NCI-H748 treated with DMSO at 0.1 percent for 48 hours (cell line): Measurements from ENCODE around the gene CYP26B1.

Experiments used
- DNase-seq: peaks from one replicate; lab custom pipeline; 2025; lab: John Stamatoyannopoulos, UW

CYP26B1 gene

DNA sequence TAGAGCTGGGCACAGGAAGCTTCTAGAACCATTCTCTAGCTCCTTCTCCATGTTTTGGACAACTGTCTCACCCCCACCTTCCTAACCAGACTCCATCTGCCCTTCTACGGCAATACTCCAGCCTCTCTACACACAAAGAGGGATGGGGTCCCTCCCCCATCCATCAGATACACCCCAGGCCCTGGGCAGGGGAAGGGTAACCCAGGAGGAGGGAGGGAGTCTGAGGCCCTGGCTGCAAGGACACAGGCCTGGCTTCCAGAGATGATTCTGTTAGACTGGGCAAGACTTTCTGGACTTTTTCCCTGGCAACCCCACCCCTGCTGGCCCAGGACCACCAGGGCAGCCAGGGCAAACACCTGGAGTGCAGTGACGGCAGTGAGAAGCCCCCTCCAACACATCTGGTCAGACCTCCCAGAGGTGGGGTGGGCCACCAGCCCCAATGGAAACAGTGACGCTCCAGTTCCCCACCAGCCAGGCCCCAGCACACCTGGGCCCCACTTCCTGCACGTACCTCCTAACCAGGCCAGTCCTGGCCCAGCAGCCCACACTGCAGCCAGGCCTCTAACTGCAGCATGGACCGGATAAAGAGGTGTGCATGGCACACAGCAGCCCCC, 6.5 kb downstream of the CYP26B1 start:
- no peak for DNase-seq

DNA sequence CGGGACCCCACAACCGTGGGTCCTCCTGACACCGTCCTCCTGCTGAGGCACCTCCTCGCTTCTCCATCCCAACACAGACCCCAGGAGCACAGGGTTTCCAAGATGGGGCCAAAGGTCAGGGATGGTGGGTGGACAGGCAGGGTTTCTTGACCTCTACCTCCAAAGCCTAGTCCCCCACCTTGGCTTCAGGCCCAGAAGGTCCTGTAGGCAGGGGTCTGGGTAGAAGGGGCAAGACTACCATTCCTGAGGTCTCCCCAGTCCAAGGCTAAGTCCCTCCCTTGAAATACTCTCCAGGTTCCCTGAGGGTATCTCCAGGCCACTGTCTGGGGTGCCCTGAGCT, 7.1 kb downstream of the CYP26B1 start:
- DNase-seq = no peak

DNA sequence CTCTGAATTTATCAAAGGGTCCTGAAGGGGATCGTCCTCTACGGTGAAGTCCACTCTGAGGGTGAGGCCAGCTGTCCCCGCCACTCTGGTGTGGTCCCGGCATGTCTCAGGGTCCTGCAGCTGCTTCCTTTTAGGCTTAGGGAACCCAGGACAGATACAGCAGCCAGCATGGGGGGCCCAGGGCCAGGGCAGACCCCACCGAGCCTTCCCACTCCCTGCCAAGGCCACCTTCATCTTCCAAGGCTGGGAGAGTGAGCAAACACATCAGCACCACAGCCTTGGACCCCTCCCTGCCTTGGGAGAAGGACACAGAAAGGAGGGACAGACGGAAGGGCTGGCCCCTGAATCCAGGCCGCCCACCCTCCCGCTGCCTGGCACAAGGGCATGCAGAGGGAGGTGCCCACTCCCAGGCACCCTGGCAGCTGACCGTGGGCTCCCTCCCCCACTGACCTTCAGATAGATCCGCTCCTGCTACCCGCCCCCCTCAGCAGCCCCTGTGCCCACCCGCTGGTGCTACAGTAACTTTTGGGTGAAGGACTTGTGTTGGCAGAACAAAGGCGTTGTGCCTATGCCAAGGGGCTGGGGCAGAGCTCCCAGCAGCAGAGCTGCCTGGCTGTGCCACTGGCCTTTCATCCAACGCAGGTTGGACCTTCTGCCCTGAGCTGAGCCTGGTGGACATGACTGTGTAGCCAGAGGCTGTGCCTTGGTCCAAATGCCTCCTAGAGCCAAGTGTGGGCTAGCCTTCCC, 7.6 kb downstream of the CYP26B1 start:
- DNase-seq = no peak

DNA sequence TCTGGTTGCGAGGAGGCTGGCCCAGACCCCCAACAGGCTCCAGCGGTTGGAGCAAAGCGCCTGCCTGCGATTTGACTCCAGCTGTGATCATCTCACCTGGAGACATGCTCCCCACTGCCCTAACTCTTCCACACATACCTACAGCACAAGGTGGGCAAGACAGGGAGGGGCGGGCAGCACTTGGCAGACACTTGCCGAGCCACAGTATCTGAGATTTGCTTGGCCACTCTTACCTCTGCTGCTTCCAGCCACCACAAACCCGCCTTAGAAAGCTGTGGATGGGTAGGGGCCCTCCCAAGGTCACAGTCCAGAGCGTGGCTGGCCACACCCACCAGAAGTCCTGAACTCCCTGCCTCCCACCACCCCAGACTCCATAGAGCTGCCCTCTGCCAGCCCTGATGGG, 8.2 kb downstream of the CYP26B1 start:
- no peak for DNase-seq

DNA sequence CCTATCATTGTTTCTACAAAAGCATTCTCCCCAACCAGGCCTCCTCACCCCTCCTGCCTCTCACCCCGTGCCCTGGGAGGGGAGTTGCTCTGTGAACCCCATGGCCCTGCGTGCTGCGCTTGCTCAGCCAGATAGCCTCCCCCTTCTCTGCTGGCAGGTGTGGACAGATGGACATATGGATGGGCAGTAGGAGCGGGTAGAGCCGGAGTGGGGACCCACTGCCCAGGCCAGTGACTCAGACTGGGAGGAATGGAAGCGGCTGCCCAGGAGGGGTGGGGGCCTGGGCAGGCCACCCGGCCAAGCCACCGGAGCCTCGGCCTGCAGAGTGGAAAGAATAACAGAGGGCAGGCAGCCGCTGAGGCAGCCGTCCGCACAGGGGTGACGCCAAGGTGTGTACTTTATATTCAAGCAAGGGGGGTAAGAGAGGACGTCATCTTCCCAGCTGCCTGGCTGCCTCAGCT, 8.7 kb downstream of the CYP26B1 start:
- DNase-seq = no peak

DNA sequence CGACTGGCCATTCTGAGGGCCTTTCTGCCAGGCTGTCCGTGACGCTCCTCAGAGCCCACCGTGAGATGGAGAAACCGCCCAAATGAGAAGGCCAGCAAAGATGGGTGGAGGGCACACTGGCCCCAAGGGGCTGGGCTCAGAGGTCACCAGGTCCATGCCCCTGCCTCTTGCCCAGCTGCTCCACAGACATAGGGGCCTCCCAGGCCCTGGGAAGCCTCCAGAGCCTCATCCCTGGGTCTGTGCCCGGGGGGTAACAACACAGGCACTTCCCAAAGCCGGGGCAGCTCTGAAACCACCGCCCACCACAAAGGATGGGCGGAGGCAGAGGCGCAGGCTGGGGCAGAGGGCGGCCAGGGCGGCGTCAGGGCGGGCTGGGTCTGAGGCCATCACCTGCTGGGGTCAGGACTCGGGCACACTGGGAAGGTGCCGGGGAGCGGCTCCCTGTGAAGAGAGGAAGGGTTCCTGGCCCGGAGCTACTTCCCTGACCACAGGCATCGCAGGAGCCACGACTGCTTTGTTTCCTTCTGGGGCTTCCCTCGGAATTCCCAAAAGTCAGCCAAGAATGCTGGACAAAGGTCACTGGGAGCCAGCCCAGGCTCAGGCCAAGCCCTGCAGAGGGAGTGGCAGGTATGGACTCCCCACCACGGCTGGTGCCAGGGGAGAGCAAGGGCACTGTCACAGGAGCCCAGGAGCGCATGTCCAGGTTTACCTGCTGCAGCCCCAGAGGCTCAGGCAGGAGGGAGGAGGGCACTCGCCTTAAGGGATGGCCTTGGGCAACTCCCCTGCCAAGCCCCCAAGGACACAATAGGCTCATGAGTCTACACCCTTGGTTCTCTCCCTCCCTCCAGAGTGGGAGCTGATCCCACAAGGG, 9.4 kb downstream of the CYP26B1 start:
- DNase-seq = no peak

DNA sequence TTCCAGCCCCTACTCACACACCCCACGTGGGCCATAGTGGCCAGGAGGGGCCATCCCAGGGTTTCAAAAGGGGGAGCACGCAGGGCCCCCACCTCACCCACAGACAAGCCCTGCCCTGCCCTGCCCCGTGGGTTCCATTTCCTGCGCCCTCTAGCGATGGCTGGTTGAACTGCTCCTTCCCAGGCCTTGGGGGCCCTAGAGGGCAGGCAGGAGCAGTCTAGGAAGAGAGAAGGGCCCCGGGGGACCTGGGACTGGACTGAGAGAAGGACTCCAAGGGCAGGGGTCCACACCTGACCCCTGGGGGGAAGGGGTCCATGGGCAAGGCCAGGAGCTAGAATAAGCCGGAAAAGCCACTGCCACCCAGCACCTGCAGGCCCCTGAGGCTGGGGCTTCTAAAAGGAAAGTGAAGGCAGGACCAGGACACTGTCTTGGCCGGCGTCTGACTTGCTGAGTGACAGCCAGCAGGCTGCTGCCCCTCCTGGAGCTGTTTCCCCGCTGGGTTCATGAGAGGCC, 10.1 kb downstream of the CYP26B1 start:
- no peak for DNase-seq

DNA sequence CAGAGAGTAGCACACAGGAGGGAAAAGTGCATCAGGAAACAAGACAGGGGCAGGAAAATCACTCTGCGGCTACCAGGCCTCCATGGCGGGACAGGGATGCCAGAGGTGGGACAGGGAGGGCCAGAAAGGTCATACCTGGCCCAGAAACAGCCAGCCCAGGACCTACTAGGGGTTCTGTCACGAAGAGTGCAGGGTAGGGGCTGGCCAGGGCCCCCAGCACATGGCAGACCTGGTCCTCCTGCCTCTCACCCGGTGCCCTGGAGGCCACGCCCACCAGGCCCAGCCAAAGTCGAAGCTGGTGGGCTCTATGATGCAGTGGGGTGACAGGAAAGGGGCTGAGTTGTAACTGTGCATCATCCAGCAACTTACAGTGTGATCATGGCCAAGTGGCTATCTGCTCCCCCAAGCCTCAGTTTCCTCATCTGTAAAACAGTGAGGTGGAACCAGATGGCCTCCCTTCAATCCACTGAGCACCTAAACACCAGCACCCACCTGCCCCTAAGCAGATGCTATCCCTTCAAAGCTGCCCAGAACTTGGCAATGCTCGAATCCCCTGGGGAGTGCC, 10.6 kb downstream of the CYP26B1 start:
- DNase-seq = no peak

DNA sequence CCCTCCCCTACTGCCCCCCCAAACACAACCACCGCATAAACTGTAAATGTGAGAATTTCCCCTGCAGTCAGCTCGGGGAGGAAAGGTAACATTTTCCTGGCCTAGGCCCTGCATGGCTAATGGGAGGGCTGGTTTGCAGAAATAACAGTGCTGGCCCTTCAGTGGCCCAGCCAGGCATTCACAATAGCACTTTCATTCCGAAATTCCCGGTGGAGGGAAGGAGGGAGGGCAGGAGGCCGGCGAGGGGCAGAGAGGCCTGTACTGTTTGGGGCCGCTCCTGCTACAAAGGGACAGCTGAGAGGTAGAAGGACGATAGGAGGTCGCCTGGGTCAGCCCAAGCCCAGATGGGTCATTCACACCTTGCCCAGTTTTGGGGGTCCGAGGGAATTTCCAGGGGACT, 11.3 kb downstream of the CYP26B1 start:
- no peak for DNase-seq

DNA sequence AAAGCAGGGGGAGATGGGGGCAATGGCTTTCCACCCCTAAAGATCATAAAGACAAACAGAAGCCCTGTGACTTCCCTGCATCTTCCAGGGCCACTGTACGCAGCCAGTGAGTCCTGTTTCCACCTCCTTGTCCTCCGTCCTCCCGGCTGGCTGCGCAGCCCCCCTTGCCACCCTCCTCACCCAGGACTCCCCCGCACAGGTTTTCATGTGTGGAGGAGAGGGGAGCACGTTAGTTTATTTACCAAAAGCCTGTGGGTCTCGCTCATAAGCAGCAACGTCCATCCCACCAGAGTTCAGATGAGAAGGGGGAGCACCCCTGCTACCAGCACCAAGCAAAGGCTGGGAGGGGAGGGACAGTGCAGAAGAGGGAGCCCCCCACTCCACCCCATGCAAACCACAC, 11.7 kb downstream of the CYP26B1 start:
- DNase-seq = no peak

DNA sequence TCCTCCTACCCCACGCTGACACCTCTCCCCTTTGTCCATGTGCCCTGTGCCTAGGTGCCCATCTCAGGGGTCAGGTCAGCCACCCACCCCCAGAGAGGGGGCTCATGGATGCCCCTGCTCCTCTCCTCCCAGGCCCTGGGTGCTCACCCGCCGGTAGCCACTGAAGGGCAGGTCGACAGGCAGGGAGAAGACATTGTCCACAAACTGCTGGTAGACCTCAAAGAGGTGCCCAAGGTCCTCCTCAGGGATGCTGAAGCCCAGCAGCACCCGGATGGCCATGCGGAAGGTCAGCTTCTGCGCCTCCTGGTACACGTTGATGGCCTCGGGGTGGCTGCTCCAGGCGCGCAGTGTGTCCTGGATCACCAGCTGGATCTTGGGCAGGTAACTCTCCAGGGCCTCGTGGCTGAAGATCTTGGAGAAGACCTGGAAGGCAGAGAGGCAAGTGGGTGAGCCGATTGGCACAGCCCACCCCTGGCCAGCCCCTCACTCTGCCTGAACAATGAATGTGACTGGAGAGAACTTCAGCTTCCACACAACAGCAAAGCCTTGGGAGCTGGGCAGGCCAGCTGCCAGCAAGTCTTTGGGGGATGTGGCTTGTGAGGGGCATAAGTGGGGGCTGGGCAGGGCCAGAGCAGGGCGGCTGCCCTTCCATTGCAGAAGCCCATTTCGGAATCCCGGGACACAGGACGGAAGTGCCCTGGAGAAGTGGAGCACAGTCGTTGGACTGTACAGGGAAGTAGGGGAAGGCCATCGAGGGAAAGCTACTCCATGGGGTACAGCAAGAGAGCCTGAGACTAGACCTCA, 12.5 kb downstream of the CYP26B1 start:
- no peak for DNase-seq

DNA sequence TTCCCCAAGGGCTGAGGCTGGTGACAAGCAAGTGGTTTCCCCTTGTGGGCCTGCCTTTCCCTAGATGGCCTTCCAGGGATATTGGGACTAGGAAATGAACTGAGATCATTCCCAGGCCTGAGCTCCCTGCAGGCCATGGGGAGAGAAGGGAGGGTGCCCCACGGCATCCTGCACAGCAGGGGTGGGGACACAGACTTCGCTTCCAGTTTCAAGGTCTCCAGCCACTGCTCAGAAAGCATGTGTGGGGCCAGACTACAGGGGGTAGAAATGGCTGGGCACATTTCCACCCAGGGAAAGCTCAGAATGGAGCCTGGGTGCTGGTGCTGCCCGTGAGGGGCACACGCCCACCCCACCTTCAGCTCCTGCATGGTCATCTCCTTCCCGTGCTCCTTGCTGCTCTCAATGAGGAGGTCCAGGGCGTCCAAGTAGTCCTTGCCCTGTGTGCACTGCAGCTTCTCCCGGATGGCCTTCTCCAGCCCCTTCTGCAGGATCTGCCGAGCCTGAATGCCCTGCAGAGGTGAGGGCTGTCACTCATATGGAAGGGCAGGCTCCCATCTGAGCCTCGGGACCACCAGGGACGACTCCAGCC, 13.2 kb downstream of the CYP26B1 start:
- DNase-seq = no peak

DNA sequence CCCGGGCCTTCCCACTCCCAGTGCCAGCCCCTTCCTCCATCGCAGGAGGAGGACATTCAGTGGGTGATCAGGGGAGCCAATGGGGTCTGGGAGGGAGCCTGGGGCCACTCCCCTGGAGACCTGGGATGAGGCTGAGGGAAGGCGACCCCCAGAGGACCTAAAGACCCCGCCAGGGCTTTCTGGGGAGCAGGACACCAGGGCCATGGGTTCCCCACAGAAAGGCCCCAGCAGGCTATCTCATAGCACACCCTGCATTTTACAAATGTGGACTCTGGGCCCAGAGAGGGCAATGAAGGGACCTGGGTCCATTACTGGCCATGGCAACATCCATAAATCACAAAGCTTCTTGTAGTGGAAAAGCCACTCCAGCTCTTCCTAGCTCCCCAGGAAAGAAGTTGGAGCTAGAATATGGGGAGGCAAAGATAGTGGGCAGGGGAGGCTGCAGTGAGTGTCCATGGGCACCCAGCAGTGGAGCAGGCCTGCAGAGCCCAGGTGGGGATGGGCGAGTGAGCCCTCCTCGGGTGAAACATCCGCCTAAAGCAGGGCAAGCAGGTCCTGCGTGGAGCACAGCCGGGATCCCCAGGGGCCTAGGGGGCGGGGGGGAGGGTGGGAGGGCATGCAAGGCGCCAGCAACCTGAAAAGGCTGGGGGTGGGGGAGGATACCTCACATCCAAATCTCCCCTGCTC, 13.8 kb downstream of the CYP26B1 start:
- DNase-seq = no peak

DNA sequence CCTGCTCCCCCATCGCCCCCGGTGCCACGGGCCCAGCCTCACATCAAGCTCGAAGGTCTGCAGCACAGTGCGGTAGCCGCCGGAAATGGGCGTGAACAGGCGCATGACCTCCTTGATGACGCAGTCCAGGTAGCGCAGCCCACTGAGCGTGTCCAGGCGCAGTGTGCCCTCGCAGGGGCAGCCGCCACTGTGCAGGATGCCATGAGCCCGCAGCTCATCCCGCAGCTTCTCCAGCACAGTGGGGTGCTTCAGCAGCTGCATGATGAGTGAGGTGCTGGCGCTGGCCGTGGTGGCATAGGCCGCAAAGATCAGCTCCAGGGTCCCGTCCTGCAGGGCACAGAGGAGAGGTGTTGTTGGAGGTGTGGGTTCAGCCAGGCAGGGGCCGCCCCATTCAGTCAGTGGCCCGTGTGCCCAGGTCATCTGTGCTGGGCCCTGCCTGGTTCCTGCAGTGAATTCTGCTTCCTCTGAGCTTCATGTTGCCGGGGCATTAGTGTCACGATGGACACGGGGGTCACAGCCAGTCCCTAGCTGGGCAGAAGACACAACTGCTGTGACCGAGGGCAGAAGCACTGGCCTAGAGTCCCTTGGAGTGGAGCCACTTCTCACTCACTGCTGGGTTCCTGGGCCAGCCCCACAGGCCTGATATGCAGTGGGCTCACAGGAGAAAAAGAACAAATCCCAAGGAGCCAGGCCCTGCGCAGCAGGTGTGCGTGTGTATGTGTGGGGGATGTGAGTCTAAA, 14.5 kb downstream of the CYP26B1 start:
- DNase-seq = no peak

DNA sequence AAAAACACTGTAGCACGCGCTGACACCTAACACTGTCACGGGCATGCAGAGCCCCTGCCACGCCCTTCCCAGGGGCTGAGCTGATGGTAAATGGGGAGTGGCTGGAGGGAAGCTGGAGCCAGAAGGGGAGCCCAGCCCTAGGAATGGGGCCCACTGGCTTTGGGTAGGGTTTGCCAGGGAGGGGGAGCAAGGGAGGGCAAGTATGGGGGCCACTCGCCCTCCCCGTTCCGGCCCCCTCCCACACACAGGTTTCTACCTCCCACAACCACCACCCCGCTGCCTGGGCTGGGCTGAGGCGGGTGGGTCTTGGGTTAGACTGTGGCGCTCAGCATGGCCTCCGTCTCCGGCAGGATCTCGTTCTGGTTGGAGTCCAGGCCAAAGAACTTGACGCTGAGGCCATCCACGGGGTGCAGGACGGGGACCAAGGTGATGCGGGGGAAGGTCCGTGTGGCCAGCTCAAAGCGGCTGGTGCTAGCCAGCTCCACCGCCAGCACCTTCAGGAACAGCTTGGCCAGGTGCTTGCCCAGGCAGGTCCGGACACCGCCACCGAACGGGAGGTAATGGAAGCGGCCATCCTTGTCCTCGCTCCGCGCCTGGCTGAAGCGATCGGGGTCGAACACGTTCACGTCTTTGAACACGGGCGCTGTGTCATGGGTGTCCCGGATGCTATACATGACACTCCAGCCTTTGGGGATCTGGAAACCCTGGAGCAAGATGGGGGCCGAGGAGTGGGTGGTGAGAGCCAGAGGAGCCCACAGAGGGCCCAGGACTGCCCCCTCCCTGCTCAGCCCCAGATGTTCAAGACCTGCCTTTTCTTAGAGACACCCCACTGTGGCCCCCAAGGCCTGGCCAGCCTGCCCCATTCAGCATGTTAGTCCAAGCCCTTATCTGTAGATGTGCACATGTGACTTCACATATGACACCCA, 15.5 kb downstream of the CYP26B1 start:
- DNase-seq = no peak

DNA sequence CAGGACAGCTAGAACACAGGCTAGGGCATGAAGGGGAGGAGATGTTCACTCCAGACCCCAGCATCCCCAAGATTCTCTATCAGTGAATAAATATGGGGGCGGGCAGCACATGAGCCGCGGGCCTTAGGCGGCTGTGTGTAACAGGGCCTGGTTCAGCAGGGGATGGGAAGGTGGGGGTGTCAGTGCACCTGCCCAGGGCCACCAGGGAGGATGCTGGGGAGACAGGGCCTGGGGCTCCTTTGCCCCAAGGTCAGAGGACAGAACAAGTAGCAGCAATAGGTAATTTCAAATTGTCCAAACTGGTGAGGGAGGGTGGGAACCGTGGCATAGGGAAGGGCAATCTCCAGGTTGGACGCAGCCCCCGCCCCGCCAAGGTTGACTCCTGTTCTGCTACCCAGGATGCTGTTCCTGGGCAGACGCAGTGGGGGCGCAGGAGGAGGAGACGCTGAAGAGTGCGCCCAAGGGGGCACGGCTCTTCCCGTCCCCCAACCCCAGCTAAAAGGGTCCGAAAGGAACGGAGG, 16.2 kb downstream of the CYP26B1 start:
- DNase-seq = no peak

DNA sequence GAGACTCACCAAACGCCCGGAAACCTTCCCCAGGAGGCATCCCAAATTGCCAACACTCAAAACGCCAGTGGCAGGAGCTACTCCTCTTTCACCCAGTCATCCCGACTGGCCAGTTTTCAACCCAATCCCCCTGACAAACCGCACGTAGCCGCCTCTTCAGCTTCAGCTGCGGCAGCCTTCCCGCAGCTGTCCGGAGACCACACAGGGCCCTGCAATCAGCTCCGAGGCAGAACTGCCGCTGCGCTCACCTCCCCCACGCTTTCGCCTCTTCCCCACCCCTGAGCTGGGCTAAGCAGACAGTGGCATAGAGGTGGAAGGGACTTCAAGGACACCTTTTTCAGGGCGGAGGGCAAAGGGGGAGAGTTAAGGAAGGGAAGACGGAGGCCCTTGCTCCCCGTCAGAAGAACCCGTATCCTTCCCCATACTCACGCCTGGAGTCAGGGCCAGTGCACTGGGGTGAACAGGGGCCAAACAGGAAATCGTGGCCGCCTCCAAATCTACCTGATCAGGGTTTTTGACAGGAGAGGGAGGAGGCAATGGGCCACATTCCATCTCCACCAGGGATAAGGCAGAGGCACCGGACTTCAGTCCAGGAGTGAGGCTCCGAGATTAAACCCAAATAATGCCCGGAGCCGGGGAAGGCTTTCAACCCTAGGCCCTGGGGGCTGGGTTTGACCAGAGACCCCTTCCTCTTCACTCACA, 16.9 kb downstream of the CYP26B1 start:
- no peak for DNase-seq
